SK-N-SH treated with all-trans-retinoic acid at 6 μM for 48 hours (cell line): ENCODE data around the gene PPP1R3C.

Experiments
- CSDC2 ChIP-seq: fragments of 250-450 bp; sonication (Bioruptor Pico); IDR thresholded peaks from 2 replicates; pipeline ENCODE4 v1.5.0; 2020; ENCODE audit warnings: mild to moderate bottlenecking, moderate library complexity
- GLIS3 ChIP-seq: fragments of 250-450 bp; sonication (Bioruptor Pico); IDR thresholded peaks from 2 replicates; pipeline ENCODE4 v1.5.0; 2020; ENCODE audit warnings: mild to moderate bottlenecking, moderate library complexity
- PPARA ChIP-seq: fragments of 250-450 bp; sonication (Bioruptor Pico); IDR thresholded peaks from 2 replicates; pipeline ENCODE4 v1.5.0; 2020; ENCODE audit warnings: mild to moderate bottlenecking, borderline replicate concordance
- TSHZ2 ChIP-seq: fragments of 250-450 bp; sonication (Bioruptor Pico); IDR thresholded peaks from 2 replicates; pipeline ENCODE4 v1.5.0; 2020; ENCODE audit warnings: mild to moderate bottlenecking, moderate library complexity
- ZC3H10 ChIP-seq: fragments of 250-450 bp; sonication (Bioruptor Pico); IDR thresholded peaks from 2 replicates; pipeline ENCODE4 v1.5.1; 2021; ENCODE audit warnings: mild to moderate bottlenecking, moderate library complexity
- ZNF70 ChIP-seq: fragments of 450-650 bp; formaldehyde crosslinking; IDR thresholded peaks from 2 replicates; pipeline ENCODE4 v1.5.0; 2020; ENCODE audit warnings: mild to moderate bottlenecking, moderate library complexity
- ZNF8 ChIP-seq: fragments of 450-650 bp; formaldehyde crosslinking; IDR thresholded peaks from 2 replicates; pipeline ENCODE4 v1.5.0; 2020; ENCODE audit warnings: mild to moderate bottlenecking, moderate library complexity
- TF ChIP-seq, protein P1 (sequence below): fragments of 250-450 bp; sonication (Bioruptor Pico); IDR thresholded peaks from 2 replicates; pipeline ENCODE4 v1.8.0; 2020; ENCODE audit warnings: mild to moderate bottlenecking, moderate library complexity, borderline replicate concordance

GRCh38 chr10:91616137-91616536, 16.7 kb downstream of the PPP1R3C start:
- TF ChIP-seq, protein P1, sequence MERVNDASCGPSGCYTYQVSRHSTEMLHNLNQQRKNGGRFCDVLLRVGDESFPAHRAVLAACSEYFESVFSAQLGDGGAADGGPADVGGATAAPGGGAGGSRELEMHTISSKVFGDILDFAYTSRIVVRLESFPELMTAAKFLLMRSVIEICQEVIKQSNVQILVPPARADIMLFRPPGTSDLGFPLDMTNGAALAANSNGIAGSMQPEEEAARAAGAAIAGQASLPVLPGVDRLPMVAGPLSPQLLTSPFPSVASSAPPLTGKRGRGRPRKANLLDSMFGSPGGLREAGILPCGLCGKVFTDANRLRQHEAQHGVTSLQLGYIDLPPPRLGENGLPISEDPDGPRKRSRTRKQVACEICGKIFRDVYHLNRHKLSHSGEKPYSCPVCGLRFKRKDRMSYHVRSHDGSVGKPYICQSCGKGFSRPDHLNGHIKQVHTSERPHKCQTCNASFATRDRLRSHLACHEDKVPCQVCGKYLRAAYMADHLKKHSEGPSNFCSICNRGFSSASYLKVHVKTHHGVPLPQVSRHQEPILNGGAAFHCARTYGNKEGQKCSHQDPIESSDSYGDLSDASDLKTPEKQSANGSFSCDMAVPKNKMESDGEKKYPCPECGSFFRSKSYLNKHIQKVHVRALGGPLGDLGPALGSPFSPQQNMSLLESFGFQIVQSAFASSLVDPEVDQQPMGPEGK (CRISPR knock-in tag) = no peak
- TF ChIP-seq ZNF8 (CRISPR knock-in tag) (no peak), TSHZ2 (CRISPR knock-in tag) (no peak), GLIS3 (CRISPR knock-in tag) (no peak), PPARA (CRISPR knock-in tag) (no peak), ZC3H10 (CRISPR knock-in tag) (no peak), ZNF70 (CRISPR knock-in tag) (no peak), CSDC2 (CRISPR knock-in tag) (no peak)
